ENCODE results near the gene PARN.
"Not testable (repeated sequence)": the region's sequence is repeated elsewhere in the genome, so short reads cannot be mapped to it uniquely, and the experiment has no call there.

Gene PARN

GRCh38 chr16:14407786-14408399 is 222.2 kb downstream of the PARN start:
- FAIRE-seq (no peak), DNase-seq (ENCODE audit: insufficient read length, low spot score) (no peak)
- no peak for TF ChIP-seq CTCF (IDR thresholded peaks at IDR 0.05; ENCODE audit: insufficient read depth, missing control alignments)

- no peak for TF ChIP-seq CTCF (IDR thresholded peaks at IDR 0.05; ENCODE audit: insufficient read depth, missing control alignments)
- FAIRE-seq, result no peak
- DNase-seq (ENCODE audit: insufficient read length, low spot score), result no peak
Observed at GRCh38 chr16:14405611-14406537, 224.2 kb downstream of the PARN start.

GRCh38 chr16:14403001-14403389 is 227.1 kb downstream of the PARN start:
- not testable (repeated sequence) for DNase-seq (ENCODE audit: insufficient read length, low spot score); FAIRE-seq

GRCh38 chr16:14402114-14403000 is 227.7 kb downstream of the PARN start:
- not testable (repeated sequence) for FAIRE-seq; DNase-seq (ENCODE audit: insufficient read length, low spot score)

GRCh38 chr16:14401711-14402061 is 228.4 kb downstream of the PARN start:
- not testable (repeated sequence) for DNase-seq (ENCODE audit: insufficient read length, low spot score); FAIRE-seq

- not testable (repeated sequence) for DNase-seq (ENCODE audit: insufficient read length, low spot score); FAIRE-seq
Observed at GRCh38 chr16:14400978-14401710, 228.9 kb downstream of the PARN start.

GRCh38 chr16:14400285-14400977 is 229.6 kb downstream of the PARN start:
- FAIRE-seq (no peak), DNase-seq (ENCODE audit: insufficient read length, low spot score) (no peak)
- TF ChIP-seq CTCF (IDR thresholded peaks at IDR 0.05; ENCODE audit: insufficient read depth, missing control alignments), result no peak

- FAIRE-seq, result no peak
- DNase-seq (ENCODE audit: insufficient read length, low spot score), result no peak
- TF ChIP-seq CTCF (IDR thresholded peaks at IDR 0.05; ENCODE audit: insufficient read depth, missing control alignments), result no peak
Observed at GRCh38 chr16:14399378-14400284, 230.4 kb downstream of the PARN start.
